COLO829 (cell line): ENCODE results near the gene PDCD7.
"Not testable (repeated sequence)": the region's sequence is repeated elsewhere in the genome, so short reads cannot be mapped to it uniquely, and the experiment has no call there.

ENCODE experiments used
- DNase-seq: peaks from one replicate; pipeline ENCODE4 v3.0.0; 2012; ENCODE audit warnings: low spot score

The PDCD7 gene

GRCh38 chr15:65074946-65075345 is 58.7 kb downstream of the PDCD7 start:
- DNase-seq, result not testable (repeated sequence)

- DNase-seq, result no peak
Observed at GRCh38 chr15:65072617-65073016, 61.0 kb downstream of the PDCD7 start.

GRCh38 chr15:65072027-65072426 is 61.6 kb downstream of the PDCD7 start:
- no peak for DNase-seq

- DNase-seq, result no peak
Observed at GRCh38 chr15:65071381-65071811, 62.2 kb downstream of the PDCD7 start.

GRCh38 chr15:65069779-65070546 is 63.6 kb downstream of the PDCD7 start:
- DNase-seq, result no peak

GRCh38 chr15:65069179-65069578 is 64.4 kb downstream of the PDCD7 start:
- no peak for DNase-seq

- no peak for DNase-seq
Observed at GRCh38 chr15:65068403-65068788, 65.2 kb downstream of the PDCD7 start.

- DNase-seq, result no peak
Observed at GRCh38 chr15:65067645-65068402, 65.8 kb downstream of the PDCD7 start, which contains the start of gene RASL12. Gene RASL12 (minus strand): TSS chr15:65067991. CDS start chr15:65067835, 156 bp downstream.
